HG03342 (cell line): Measurements from ENCODE around the gene CMTM5.
"Not testable (repeated sequence)": the region's sequence is repeated elsewhere in the genome, so short reads cannot be mapped to it uniquely, and the experiment has no call there.

ENCODE experiments used
- ATAC-seq: cut with Tn5 transposase; IDR thresholded peaks from one replicate; pipeline ENCODE4 v1.9.1; 2021; ENCODE audit warnings: mild to moderate bottlenecking, moderate library complexity; ENCODE audit not compliant: unreplicated experiment

The CMTM5 gene

DNA sequence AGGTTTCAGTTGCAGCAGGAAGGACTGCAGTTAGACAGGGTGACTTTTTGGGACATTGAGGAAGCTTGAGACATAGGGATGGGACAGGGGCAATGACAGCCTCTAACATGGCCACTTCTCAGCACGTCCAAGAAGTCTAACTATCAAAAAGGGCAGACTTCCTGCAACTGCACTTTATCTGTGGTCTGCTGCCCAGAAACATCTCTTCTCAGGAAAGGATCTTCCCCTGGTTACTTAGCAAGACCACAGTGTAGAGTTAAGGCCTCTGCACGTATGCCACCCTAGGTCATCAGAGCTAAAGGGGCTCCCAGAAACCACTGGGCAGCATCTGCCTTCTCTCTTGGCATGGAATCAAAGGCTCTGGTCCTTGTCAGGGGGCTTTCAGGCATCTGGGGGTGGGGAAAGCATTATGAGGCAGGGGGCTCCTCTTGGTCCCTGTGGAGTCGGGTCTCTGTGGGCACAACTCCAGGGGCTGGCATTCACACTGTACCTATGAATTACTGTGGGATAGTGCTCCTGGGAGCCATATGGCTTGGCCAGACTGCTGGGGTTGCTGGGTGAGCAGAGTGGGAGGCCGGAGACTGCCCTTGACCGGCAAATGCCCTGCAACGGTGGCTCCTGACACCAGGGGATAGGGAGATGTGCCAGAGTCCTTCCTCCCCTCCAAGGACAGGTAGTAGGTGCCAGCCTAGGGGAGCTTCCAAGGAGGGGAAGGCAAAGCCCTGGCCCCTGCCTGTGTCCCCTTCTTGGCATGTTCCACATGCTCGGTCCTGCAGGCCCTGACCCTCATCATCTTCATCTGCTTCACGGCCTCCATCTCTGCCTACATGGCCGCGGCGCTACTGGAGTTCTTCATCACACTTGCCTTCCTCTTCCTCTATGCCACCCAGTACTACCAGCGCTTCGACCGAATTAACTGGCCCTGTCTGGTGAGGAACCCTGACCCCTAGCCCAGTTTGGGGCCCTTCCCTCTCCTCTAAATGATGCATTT, 1.0 kb downstream of the CMTM5 start:
- no peak for ATAC-seq

DNA sequence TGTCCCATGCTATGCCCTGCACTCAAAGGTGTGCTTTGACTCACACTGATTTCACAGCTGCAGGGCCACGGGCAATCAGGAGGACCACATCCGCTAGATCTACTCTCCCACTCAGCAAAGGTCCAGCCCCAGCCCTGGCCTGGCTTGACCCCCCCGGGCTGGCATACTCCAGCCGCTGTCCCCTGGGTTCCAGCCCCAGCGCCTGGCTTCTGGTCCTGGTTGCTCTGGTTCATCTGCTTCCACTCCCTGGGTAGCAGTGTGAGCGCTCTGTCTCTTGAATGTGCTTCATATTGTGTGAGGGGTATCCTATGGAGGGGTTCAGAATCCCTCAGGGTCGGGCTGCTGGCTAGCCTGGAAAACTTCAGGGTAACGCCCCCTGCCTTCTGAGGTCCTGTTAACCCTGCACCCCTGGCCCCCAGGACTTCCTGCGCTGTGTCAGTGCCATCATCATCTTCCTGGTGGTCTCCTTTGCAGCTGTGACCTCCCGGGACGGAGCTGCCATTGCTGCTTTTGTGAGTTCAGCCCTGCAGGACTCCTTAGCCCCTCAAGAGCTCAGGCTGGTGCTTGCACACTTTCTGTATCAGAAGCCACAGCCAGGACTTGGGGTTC, 1.9 kb downstream of the CMTM5 start:
- ATAC-seq, result no peak

DNA sequence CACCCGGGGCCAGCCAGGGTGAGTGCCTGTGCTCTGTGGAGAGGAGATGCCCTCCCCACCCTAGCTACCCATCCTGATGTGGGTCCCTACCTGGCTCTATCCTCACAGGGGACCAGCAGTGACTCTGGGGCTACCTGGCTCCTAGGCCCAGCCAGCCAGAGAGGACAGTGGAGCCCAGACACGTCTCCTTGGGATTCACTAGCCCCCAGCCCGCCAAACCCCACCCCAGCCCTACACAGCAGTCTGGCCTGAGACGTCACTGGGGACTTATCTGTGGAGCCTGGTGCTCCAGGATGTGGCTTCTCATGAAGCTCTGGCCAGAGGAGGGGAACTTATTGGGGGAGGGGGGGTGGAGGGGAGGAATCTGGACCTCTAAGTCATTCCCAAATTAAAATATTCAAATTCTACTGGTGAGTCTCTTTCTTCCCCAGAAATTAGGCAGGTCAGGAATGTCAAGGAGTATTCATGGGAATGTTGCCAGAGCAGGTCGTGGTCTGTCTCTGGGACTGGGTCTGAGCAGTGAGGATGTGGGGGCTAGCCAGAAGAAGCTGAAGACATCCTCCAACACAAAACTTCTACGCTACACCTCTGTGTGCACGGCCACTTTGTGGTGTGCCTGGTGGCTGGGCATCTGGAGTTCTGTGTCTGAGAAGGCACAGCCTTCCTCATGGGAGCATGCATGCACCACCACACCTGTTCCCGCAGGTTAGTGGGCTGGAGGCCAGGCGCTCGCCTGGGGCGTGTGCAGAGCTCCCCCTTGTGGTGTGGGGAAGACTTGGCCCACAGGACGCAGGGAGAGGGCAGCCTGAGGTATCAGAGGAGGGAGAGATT, 2.7 kb downstream of the CMTM5 start:
- no peak for ATAC-seq

DNA sequence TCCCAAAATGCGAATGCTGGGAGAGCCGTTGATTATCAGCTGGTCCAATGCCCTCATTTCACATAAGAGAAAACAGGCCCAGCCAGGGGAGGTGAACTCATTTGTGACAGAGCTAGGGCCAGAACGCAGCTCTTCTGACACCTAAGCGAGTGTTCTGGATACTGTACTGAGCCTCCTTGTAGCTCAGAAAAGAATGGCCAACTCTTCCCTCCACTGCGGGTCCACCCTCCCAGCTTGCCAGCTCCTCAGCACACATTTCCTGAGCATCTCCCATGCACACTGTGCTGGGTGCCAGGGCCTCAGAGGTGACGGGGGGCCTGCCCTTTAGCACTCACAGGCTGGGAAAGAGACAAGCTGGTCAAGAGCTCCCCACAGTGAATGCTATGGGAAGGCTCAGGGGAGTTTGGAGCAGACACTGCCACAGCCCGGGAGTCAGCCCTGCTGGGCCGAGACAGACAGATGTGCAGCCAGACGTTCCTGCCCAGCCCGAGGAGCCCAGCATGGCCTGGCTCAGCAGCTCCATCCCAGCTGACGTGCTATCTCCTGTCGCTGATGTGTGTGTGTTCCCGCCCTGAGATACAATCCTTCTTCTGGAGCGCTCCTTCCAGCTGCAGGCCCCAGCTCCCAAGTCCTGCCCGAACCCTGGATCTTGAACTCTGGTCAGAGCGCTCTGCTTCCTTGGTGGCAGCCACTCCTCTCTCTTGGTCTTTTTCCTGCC, 3.5 kb downstream of the CMTM5 start:
- ATAC-seq, result no peak

DNA sequence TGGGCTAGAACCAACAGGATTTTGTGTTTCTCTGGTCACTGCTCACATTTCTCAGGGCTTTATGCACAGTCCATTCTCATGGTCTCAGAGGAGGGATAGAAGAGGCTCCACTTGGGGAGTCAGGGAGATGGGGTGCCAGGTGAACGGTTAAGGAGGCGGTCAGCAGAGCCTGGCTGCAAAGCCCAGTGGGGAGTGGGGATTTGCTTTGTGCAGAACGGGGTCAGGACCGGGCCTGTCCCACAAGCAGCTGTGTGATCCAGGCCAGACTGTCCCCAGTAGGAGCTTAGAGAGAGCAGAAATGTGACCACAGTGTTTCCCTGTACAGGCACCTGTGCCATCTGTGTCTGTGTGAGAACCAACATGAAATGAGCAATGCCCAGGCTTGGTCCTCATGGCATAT, 4.1 kb downstream of the CMTM5 start:
- no peak for ATAC-seq

DNA sequence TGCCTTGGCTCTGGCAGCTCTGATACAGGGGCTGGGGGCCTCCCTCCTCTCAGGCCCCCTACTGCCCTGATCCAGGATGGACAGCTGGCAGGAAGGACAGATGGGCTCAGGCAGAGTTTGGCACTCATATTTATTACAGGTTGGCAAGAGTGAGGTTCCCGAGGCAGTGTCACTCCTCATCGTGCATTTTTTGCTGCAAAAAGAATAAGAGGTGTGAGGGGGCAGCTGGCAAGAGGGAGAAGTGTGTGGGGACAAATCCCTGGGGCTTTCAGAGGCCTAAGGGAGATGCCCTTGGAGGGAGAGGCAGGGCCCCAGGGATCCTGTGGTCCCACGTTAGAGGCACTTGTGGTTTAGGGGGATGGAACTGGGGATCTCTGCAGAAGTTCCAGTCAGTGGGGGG, 5.0 kb downstream of the CMTM5 start:
- ATAC-seq, result no peak

DNA sequence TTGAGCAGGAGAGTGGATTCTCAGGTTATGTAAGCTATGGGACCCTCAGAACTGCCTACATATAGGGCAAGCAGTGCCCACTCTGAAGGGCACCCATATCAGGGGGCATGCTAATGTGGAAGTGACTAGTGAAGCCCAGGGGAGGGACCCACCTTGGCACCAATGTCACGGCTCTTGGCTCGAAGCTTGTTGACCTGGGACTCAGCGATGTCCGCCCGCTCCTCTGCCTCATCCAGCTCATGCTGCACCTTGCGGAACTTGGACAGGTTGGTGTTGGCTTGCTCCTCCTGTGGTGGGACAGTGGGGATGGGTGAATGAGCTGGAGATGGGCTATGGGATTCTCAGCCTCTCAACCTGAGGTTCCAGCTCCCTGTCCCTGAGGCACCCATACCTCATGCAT, 5.4 kb downstream of the CMTM5 start:
- no peak for ATAC-seq

DNA sequence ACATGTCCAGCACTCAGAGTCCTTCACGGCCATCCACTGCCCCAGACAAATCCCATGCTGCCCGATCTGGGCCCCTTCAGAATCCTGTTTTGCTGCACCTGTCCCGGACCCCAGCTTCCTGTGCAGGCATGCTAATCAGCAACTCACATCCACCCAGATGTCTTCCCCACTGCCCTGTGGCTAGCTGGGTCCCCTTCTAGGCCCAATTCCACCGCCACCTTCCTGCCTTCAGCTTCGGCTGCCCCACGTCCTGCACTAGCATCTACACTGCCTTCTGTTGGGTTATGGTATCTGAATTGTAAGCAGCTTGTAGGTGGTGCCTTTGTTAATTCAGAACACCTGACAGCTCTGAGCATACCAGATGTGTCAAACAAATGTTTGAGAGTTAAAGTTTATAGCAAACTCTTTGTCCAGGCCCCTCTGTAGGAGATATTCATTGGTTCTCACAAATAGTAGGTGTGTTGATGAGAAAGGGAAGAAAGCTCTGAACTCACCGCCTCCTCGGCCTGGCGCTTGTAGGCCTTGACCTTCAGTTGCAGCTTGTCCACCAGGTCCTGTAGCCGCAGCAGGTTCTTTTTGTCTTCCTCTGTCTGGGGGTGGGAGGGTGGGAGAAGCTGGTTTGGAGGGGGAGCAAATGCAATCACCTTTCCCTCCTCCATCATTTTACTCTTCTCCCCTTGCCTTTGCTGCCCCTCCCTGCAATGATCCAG, 6.0 kb downstream of the CMTM5 start:
- ATAC-seq, result no peak

DNA sequence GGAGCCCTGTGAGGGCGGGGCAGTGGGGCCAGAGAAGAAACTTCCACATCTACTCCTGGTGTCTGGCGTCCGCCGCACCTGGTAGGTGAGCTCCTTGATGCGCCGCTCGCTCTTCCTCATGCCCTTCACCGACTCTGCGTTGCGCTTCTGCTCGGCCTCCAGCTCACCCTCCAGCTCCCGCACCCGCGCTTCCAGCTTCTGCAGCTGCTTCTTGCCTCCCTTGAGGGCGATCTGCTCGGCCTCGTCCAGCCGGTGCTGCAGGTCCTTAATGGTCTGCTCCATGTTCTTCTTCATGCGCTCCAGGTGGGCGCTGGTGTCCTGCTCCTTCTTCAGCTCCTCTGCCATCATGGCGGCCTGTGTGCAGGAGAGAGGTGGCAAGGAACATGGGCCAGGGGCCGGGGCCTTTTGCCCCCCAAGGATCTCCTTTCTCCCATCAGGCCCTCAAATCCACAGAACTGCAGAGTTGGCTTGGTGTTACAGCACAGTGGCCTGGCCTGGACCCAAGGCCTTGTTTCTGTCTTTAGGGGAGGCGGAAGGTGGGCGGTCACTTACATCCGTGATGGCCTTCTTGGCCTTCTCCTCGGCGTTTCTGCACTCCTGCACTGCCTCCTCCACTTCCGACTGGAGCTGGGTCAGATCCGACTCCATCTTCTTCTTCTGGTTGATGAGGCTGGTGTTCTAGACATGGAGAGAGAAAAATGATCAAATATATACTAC, 7.7 kb downstream of the CMTM5 start:
- ATAC-seq, result no peak

DNA sequence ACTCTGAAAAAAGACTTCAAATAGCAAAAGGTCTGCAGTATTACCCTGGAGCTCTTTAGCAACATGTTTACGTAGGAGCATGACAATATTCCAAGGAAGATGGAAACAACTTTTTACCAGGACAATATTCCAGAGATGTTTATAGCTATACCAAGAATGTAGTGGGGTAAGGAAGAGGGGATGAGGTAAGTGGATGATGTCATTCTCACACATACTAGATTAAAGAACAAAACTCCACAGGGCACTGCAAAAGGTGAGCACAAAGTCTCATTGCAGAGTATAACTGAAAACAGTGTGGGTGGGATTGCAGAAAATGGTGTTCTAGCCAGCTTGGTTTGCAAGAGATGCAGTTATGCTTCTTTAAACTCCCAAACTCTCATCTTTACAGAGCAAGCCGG, 8.4 kb downstream of the CMTM5 start:
- ATAC-seq, result no peak

DNA sequence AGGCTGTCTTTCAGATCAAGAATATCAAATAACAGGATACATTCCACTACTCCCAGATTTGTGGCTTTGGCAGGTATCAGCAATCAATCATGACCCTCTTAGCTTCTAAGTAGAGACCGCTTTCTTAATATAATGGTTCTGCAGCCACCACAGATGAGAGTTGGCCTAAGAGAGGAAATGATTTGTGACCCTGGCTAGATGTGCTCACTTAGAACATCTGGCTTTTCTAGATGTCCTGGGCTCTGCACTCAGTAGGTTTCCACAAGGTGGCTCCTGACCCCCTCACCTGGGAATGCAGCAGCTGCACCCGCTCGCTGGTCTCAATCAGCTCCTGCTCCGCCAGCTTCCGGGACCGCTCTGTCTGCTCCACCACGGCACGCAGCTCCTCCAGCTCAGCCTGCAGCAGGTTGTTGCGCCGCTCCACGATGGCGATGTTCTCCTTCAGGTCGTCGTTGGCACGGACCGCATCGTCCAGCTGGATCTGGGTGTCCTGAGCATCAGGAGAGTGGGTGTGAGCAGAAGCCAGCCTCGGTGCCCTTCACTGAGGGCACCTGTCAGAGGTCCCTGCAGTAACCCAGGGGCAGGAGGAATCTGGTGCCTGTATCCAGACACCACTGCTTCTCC, 8.9 kb downstream of the CMTM5 start:
- no peak for ATAC-seq

DNA sequence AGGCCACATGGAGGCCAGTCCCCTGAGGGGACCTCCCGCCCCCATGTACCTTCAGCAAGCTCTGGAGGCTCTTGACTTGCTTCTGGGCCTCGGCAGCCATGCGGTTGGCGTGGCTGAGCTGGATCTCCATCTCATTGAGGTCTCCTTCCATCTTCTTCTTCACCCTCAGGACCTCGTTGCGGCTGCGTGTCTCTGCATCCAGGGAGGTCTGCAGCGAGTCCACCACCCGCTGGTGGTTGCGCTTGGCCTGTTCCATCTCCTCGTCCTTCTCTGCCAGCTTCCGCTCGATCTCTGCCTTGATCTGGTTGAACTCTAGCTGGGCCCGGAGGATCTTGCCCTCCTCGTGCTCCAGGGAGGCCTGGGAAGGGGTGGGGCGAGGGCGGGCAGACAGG, 9.4 kb downstream of the CMTM5 start:
- not testable (repeated sequence) for ATAC-seq

DNA sequence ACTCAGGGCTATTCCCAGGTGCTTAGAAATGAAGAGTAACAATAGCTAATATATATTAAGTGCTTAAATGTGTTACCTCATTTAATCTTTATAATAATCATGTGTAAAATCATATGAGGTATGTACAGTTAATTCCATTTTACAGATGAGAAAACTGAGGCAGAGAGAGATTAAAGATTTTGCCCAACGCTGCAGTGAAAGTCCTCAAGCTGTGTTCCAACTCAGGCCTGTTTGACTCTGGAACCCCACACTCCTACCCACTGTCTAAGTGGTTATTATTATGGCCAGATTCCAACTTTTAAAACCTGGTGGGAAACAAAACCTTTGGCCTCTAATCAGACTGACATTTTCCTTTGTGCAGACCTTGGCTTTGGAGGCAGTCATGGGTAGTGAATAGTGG, 10.2 kb downstream of the CMTM5 start:
- no peak for ATAC-seq

DNA sequence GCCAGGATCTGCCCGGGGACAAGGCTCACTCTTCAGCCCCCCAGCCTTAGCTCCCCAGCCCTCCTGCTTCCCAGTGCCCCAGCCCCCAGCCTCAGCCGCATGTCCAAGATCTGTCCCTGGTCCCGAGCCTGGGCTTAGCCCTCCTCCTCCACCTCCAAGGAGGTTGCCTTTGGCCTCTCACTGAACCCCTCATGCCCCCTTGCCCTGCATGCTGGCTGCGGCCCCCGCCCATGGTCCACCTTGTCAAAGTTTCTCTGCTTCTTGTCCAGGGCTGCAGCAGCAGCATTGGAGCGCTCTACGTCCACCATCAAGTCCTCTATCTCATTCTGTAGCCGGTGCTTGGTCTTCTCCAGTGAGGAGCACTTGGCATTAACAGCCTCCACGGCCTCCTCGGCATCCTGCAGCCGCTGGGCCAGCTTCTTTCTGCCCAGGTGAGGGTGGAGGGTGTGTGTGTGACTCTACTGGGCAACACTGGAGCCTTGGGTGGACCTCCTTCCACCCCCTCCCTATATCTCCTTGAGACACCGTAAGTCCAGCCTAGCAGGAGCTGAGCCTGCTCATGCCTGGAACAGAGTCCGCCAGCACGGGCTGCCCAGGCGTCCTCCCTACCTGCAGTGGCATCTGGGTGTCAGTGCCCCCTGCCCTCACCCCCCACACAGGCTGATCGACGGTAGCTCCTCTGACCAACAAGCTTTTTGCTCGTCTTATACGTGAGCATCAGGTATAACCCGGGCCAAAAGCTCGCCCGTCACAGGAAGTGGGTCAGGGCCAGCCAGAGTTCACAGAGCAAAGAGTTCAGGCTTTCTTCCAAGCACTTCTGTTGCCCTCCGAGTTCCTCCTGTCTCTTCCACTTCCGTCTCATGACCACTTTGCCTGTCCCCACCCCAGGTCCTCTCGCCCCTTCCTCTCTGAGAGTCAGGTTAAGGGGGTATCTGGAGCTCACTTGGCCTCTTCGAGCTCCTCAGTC, 11.4 kb downstream of the CMTM5 start:
- ATAC-seq, result no peak

DNA sequence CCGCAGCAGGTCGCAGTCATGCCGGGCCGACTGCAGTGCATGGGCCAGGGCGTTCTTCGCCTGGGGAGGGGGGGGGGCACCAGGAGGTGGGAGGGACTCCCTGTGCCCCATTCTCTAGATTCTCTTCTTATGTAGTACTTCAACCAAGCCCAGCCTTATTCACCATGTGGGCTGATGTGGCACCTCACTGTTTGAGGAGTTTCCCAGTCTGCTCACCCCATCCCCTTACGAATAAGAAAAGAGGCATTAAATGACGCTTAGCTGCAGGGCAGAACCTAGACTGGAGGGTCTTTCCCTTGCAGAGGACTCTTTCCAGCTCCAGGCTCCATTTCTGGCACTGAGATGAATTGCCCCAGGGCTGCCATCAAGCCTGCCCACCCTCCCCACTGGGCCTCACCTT, 12.2 kb downstream of the CMTM5 start:
- no peak for ATAC-seq

DNA sequence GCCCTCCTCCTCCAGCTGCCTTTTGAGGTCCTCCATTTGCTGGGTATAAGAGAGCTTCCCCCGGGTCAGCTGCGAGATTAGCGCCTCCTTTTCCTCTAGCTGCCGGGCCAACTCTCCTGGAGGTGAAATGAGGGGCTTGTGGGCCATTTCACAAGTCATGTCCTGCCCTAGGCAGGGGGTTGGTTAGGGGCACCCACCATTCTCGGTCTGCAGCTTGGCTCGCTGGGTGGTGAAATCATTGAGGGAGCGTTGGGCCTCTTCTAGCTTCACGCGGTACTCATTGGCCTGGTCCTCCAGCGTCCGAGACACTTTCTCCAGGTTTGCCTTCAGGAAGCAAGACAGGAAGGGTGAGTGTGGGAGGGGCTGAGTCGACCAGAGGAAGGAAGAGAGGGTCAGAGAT, 12.6 kb downstream of the CMTM5 start:
- no peak for ATAC-seq

DNA sequence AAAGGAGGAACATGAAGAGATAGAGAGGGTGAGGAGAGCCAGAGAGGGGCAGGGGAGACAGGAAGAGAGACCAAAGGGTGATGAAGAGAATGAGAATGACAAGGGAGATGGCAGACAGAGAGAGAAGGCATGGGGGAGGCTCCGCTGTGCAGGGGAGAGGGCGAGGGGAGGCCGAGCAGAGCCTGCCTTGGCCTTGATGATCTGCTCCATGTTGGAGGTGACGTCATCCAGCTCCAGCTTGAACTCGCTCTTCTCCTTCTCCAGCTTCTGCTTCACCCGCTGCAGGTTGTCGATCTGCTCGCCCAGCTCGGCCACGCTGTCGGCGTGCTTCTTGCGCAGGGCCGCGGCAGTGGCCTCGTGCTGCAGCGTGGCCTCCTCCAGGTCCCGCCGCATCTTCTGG, 13.0 kb downstream of the CMTM5 start:
- ATAC-seq, result not testable (repeated sequence)

DNA sequence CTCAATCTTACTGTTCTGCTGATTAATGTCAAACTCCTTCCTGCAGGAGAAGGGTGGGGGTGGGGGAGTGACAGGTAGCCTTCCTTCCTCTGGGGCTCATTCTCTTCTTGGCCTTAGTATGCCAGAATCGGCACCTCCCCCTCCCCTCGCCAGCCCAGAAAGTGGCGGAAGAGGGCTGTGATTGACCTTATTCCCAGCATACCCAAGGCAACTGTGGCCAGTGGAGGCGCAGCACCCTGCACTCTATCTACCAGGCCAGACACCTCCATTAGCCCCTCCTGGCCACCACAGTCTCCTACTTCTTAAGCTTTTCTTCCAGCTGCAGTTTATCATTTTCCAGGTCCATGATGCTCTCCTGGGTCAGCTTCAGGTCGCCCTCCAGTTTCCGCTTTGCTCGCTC, 15.8 kb downstream of the CMTM5 start:
- no peak for ATAC-seq
